ENCODE data around the gene JPH4.
"Not testable (repeated sequence)": the region's sequence is repeated elsewhere in the genome, so short reads cannot be mapped to it uniquely, and the experiment has no call there.

Gene JPH4

GRCh38 chr14:23618415-23618988 lies 39.9 kb upstream of the JPH4 start:
- no peak for DNase-seq (ENCODE audit: low read depth, low spot score)
- no peak overlapping the region for H3K27ac ChIP-seq (ENCODE audit: low read length)
- WGBS (ENCODE audit: insufficient coverage, insufficient read length): no CpG with 5 or more reads among the region's 2 CpGs
- H3K4me1 ChIP-seq (ENCODE audit: control insufficient read depth, insufficient read depth, low read length): no peaks in the 10 kb centered on the region
- no peaks in the 10 kb centered on the region for H3K27me3 ChIP-seq (ENCODE audit: control insufficient read depth, insufficient read depth, low read length)
- no peaks in the 10 kb centered on the region; the same call in 1 of the 2 replicates for H3K9me3 ChIP-seq (ENCODE audit: control insufficient read depth, insufficient read depth, low read length)
- H3K36me3 ChIP-seq (ENCODE audit: control insufficient read depth, insufficient read depth, low read length): no peaks in the 10 kb centered on the region
- H3K4me3 ChIP-seq (ENCODE audit: low read length): no peak overlapping the region

DNA sequence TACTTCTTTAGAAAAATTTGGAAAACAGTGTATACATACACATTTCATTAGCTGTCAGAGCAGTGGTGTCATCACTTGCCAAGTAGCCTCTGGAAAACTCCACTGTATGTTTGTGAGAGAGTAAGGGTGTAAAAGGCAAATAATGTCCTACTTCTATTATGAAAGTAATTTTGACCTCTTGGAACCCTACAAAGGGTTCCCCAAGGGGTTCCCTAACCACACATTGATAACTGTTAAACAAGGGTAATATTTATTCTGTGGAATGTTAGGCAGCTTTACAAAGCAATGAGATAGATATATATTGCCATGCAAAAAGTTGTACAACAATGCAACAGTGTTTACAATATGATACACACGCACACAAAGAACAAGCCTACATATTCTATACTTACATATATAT lies 38.9 kb upstream of the JPH4 start:
- Histone ChIP-seq H3K36me3 (ENCODE audit: control insufficient read depth, insufficient read depth, low read length) (no peaks in the 10 kb centered on the region), H3K9me3 (ENCODE audit: control insufficient read depth, insufficient read depth, low read length) (no peaks in the 10 kb centered on the region; the same call in 1 of the 2 replicates), H3K4me3 (ENCODE audit: low read length) (no peak overlapping the region), H3K27ac (ENCODE audit: low read length) (no peak overlapping the region), H3K4me1 (ENCODE audit: control insufficient read depth, insufficient read depth, low read length) (no peaks in the 10 kb centered on the region), H3K27me3 (ENCODE audit: control insufficient read depth, insufficient read depth, low read length) (no peaks in the 10 kb centered on the region)
- no peak for DNase-seq (ENCODE audit: low read depth, low spot score)
- WGBS (ENCODE audit: insufficient coverage, insufficient read length): no CpG with 5 or more reads among the region's 1 CpG

DNA sequence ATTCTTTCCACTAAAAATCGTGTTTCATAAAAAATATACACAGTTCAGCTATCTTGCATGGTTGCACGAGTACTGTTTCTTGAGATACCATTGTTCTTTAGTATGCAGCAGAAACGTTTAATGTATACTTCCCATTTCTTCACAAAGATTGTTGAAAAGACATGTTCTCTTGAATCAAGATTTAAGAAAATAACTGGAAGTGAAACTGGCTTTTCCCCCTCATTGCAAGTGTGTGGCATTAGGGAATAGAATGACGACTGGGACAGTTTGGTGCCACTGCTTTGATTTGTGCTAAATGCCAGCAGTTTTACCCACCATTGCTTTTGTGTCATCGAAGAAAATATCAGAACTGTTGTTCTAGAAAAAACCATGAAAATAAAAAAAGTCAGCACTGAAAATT lies 37.3 kb upstream of the JPH4 start:
- WGBS (ENCODE audit: insufficient coverage, insufficient read length): no CpG with 5 or more reads among the region's 5 CpGs
- no peaks in the 10 kb centered on the region for H3K27me3 ChIP-seq (ENCODE audit: control insufficient read depth, insufficient read depth, low read length)
- H3K9me3 ChIP-seq (ENCODE audit: control insufficient read depth, insufficient read depth, low read length): no peaks in the 10 kb centered on the region
- H3K27ac ChIP-seq (ENCODE audit: low read length): no peak overlapping the region
- no peaks in the 10 kb centered on the region for H3K36me3 ChIP-seq (ENCODE audit: control insufficient read depth, insufficient read depth, low read length)
- DNase-seq (ENCODE audit: low read depth, low spot score): no peak
- H3K4me1 ChIP-seq (ENCODE audit: control insufficient read depth, insufficient read depth, low read length): no peaks in the 10 kb centered on the region
- H3K4me3 ChIP-seq (ENCODE audit: low read length): no peak overlapping the region

GRCh38 chr14:23614395-23614828 lies 35.8 kb upstream of the JPH4 start:
- H3K36me3 ChIP-seq (ENCODE audit: control insufficient read depth, insufficient read depth, low read length): no peaks in the 10 kb centered on the region
- no peaks in the 10 kb centered on the region for H3K27me3 ChIP-seq (ENCODE audit: control insufficient read depth, insufficient read depth, low read length)
- WGBS (ENCODE audit: insufficient coverage, insufficient read length): no CpG with 5 or more reads among the region's 2 CpGs
- no peak overlapping the region for H3K4me3 ChIP-seq (ENCODE audit: low read length)
- no peak overlapping the region for H3K27ac ChIP-seq (ENCODE audit: low read length)
- DNase-seq (ENCODE audit: low read depth, low spot score): no peak
- no peaks in the 10 kb centered on the region for H3K4me1 ChIP-seq (ENCODE audit: control insufficient read depth, insufficient read depth, low read length)
- H3K9me3 ChIP-seq (ENCODE audit: control insufficient read depth, insufficient read depth, low read length): no peaks in the 10 kb centered on the region

DNA sequence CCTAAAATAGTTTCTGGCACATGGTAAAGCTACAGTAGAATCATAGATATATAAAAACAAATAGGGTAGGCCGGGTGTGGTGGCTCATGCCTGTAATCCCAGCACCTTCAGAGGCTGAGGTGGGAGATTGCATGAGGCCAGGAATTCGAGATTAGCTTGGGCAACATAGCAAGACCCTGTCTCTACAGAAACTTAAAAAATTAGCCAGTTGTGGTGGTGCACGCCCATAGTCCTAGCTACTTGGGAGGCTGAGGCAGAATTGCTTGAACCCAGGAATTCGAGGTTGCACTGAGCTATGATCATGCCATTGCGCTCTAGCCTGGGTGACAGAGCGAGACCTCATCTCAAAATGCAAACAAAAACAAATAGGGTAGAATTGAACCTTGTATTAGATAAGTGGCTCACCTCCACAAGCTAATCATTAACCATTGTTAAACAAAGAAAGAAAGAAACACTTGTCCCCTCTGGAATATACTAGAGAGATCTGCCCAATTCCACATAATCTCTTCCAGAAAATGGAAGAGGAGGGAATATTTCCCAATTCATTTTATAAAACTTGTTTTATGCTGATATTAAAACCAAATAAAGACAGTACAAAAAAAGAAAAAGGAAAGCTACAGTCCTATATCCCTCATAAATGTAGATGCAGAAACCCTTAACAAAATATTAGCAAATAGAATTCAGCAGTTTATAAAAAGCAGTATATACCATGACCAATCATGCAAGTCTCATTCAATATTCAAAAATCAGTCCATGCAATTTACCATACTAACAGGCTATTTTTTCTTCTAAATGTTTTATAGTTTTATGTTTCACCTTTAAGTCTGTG lies 34.9 kb upstream of the JPH4 start:
- Histone ChIP-seq H3K4me3 (ENCODE audit: low read length) (no peak overlapping the region), H3K9me3 (ENCODE audit: control insufficient read depth, insufficient read depth, low read length) (no peaks in the 10 kb centered on the region), H3K36me3 (ENCODE audit: control insufficient read depth, insufficient read depth, low read length) (no peaks in the 10 kb centered on the region), H3K27ac (ENCODE audit: low read length) (no peak overlapping the region), H3K4me1 (ENCODE audit: control insufficient read depth, insufficient read depth, low read length) (no peaks in the 10 kb centered on the region), H3K27me3 (ENCODE audit: control insufficient read depth, insufficient read depth, low read length) (no peaks in the 10 kb centered on the region)
- no CpG with 5 or more reads among the region's 6 CpGs for WGBS (ENCODE audit: insufficient coverage, insufficient read length)
- no peak for DNase-seq (ENCODE audit: low read depth, low spot score)

GRCh38 chr14:23612802-23613201 lies 34.2 kb upstream of the JPH4 start:
- Histone ChIP-seq H3K36me3 (ENCODE audit: control insufficient read depth, insufficient read depth, low read length) (no peaks in the 10 kb centered on the region), H3K27me3 (ENCODE audit: control insufficient read depth, insufficient read depth, low read length) (no peaks in the 10 kb centered on the region), H3K4me3 (ENCODE audit: low read length) (no peak overlapping the region), H3K4me1 (ENCODE audit: control insufficient read depth, insufficient read depth, low read length) (no peaks in the 10 kb centered on the region), H3K9me3 (ENCODE audit: control insufficient read depth, insufficient read depth, low read length) (no peaks in the 10 kb centered on the region), H3K27ac (ENCODE audit: low read length) (no peak overlapping the region)
- DNase-seq (ENCODE audit: low read depth, low spot score): no peak
- no CpG with 5 or more reads among the region's 1 CpG for WGBS (ENCODE audit: insufficient coverage, insufficient read length)

DNA sequence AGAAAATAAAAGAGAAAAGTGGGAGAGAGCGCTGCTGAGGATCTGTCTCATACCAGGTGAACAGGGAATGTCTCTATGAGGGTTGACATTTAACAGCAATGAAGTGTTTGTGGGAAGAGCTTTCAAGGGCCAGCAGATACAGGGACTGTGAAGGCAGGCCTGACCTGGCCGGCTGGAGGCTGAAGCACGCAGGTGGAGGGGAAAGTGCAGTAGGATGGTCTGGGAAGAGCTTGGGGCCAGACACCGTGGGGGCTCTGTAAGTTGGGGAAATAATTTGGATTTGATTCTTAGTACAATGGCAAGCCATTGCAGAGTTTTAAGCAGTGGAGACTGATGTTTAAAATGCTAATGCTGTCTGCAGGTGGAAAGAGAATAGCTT lies 33.8 kb upstream of the JPH4 start:
- no peaks in the 10 kb centered on the region for H3K4me1 ChIP-seq (ENCODE audit: control insufficient read depth, insufficient read depth, low read length)
- H3K27ac ChIP-seq (ENCODE audit: low read length): no peak overlapping the region
- H3K27me3 ChIP-seq (ENCODE audit: control insufficient read depth, insufficient read depth, low read length): no peaks in the 10 kb centered on the region
- DNase-seq (ENCODE audit: low read depth, low spot score): no peak
- no peaks in the 10 kb centered on the region for H3K9me3 ChIP-seq (ENCODE audit: control insufficient read depth, insufficient read depth, low read length)
- WGBS (ENCODE audit: insufficient coverage, insufficient read length): no CpG with 5 or more reads among the region's 4 CpGs
- no peak overlapping the region for H3K4me3 ChIP-seq (ENCODE audit: low read length)
- no peaks in the 10 kb centered on the region for H3K36me3 ChIP-seq (ENCODE audit: control insufficient read depth, insufficient read depth, low read length)

DNA sequence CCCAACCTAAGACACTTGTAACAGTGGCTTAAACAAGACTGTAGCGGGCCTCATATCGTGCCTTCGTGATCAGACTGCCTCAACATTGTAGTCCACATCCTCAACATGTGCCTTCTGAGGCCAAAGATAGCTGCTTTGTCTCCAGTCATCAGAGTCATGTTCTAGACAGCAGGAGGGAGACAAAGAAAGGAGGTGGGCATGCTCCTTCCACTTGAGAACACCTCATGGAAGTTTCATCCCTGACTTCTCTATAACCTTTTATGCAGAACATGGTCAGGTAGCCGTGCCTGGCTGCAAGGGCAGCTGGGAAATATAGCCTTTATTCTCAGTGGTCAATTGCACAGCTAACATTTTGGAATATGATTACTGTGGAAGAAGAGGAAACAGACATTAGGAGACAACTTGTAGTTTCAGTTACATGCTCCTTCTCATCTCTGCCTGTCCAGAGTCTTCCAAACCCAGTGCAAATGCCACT lies 32.3 kb upstream of the JPH4 start:
- H3K27me3 ChIP-seq (ENCODE audit: control insufficient read depth, insufficient read depth, low read length): no peaks in the 10 kb centered on the region
- H3K27ac ChIP-seq (ENCODE audit: low read length): no peak overlapping the region
- H3K36me3 ChIP-seq (ENCODE audit: control insufficient read depth, insufficient read depth, low read length): no peaks in the 10 kb centered on the region
- H3K4me3 ChIP-seq (ENCODE audit: low read length): no peak overlapping the region
- WGBS (ENCODE audit: insufficient coverage, insufficient read length): no CpG with 5 or more reads among the region's 4 CpGs
- no peaks in the 10 kb centered on the region for H3K9me3 ChIP-seq (ENCODE audit: control insufficient read depth, insufficient read depth, low read length)
- no peaks in the 10 kb centered on the region for H3K4me1 ChIP-seq (ENCODE audit: control insufficient read depth, insufficient read depth, low read length)
- DNase-seq (ENCODE audit: low read depth, low spot score): no peak

DNA sequence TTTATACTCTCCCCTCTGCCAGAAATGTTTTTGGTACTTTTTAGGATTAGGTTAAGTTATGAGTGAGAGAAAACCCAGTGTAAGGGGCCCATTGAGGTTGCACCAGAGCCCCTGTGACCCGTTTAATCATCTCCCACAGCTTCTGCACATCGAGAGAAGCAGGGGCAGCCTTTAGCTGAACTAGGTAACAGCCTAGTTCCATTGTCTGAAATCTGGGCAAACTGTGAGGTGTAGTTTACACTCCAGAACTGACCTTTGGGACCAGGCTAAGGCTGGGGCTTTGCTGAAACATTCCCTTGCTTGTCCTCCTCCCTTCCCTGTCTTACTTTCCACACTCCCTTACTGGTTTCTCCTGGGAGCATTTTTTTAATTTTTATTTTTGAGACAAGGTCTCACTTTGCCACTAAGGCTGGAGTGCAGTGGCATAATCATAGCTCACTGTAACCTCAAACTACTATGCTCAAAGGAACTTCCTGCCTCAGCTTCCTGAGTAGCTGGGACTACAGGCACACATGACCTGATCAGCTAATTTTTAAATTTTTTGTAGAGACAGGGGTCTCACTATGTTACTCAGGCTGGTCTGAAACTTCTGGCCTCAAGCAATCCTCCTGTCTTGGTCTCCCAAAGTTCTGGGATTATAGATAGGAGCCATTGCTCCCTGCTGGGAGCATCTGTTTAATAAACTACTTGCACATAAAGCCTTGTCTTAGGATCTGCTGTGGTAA lies 31.7 kb upstream of the JPH4 start:
- no peak overlapping the region for H3K27ac ChIP-seq (ENCODE audit: low read length)
- WGBS (ENCODE audit: insufficient coverage, insufficient read length): no CpG with 5 or more reads among the region's 2 CpGs
- DNase-seq (ENCODE audit: low read depth, low spot score): no peak
- H3K9me3 ChIP-seq (ENCODE audit: control insufficient read depth, insufficient read depth, low read length): no peaks in the 10 kb centered on the region
- H3K4me3 ChIP-seq (ENCODE audit: low read length): no peak overlapping the region
- no peaks in the 10 kb centered on the region for H3K36me3 ChIP-seq (ENCODE audit: control insufficient read depth, insufficient read depth, low read length)
- H3K27me3 ChIP-seq (ENCODE audit: control insufficient read depth, insufficient read depth, low read length): no peaks in the 10 kb centered on the region
- no peaks in the 10 kb centered on the region for H3K4me1 ChIP-seq (ENCODE audit: control insufficient read depth, insufficient read depth, low read length)

- H3K27me3 ChIP-seq (ENCODE audit: control insufficient read depth, insufficient read depth, low read length); H3K4me3 ChIP-seq (ENCODE audit: low read length); DNase-seq (ENCODE audit: low read depth, low spot score); H3K27ac ChIP-seq (ENCODE audit: low read length); H3K36me3 ChIP-seq (ENCODE audit: control insufficient read depth, insufficient read depth, low read length); H3K9me3 ChIP-seq (ENCODE audit: control insufficient read depth, insufficient read depth, low read length); H3K4me1 ChIP-seq (ENCODE audit: control insufficient read depth, insufficient read depth, low read length): not testable (repeated sequence)
- WGBS (ENCODE audit: insufficient coverage, insufficient read length): no CpG with 5 or more reads among the region's 7 CpGs
These were observed 31.0 kb upstream of the JPH4 start for GRCh38 chr14:23609411-23610089.

All from iPS DF 6.9 (cell line).